HCT116 (cell line): ENCODE results near the gene MLLT11. TPM values are rescaled to one million over a fixed set of nuclear protein-coding genes. Genes with fewer than 3 reads are reported as not detected.

Experiments
- ATAC-seq: fragments of 200-7000 bp; cut with Tn5 transposase; 2 replicates; pipeline ENCODE4 v1.9.1; 2020; ENCODE audit warnings: mild to moderate bottlenecking, moderate library complexity
- BruUV-seq: library from RNA; stranded (reverse); fragments of 400-500 nt; replicated peaks from 2 replicates; lab custom pipeline; 2021; lab: Mats Ljungman, UMichigan
- CTCF ChIA-PET: fragments of 300-600 bp; sonication (Branson Sonifier 250); formaldehyde crosslinking; loops from one replicate; lab custom pipeline; 2021; ENCODE audit warnings: antibody characterized with exemption; lab: Charles Lee
- POLR2A ChIA-PET: fragments of 300-600, 350-600 bp; sonication (Branson Sonifier 250); formaldehyde crosslinking; loops from one replicate; lab custom pipeline; 2021; ENCODE audit warnings: antibody characterized with exemption; lab: Charles Lee
- RAD21 ChIA-PET, 2 experiments: fragments of 300-600 bp; sonication (Branson Sonifier 250); formaldehyde crosslinking; loops; one replicate each; lab custom pipeline; 2023; ENCODE audit warnings: low total read pairs in 2 of 2; ENCODE audit not compliant: uncharacterized antibody in 2 of 2, unreplicated experiment in 2 of 2, low non-redundant PET in 1 of 2; lab: Charles Lee
- DNase-seq: peaks from one replicate; pipeline ENCODE4 v3.0.0-alpha.2; 2010; ENCODE audit warnings: low read depth, low spot score
- H2AFZ ChIP-seq: fragments of 200-600 bp; shearing (Covaris generic), sonication (generic); 2 replicates; pipeline ENCODE4 v1.6.1; 2017; ENCODE audit warnings: low read depth, mixed run types, mixed read lengths, antibody characterized with exemption, low read length; ENCODE audit not compliant: poor library complexity, severe bottlenecking
- H3K27ac ChIP-seq: 2 replicates; pipeline ENCODE4 v1.5.1; 2012; ENCODE audit warnings: low read depth, low read length
- H3K27me3 ChIP-seq: fragments of 200-600 bp; sonication (generic); 2 replicates; pipeline ENCODE4 v1.6.1; 2016; ENCODE audit warnings: mixed run types, low read length, mixed read lengths; ENCODE audit not compliant: insufficient read depth
- H3K36me3 ChIP-seq, 2 experiments: fragments of 200-500 bp in 1 of 2; fragments of 200-600 bp in 1 of 2; sonication (Bioruptor generic) in 1 of 2; sonication (generic) in 1 of 2; 2 replicates each; pipeline versions ENCODE4 v1.5.1 to v1.6.1; 2014 to 2016; ENCODE audit warnings: low read length in 2 of 2, inconsistent platforms in 1 of 2, mixed read lengths in 1 of 2, mixed run types in 1 of 2; ENCODE audit not compliant: insufficient read depth in 2 of 2, control insufficient read depth in 1 of 2
- H3K4me1 ChIP-seq, 2 experiments: fragments of 200-600 bp in 1 of 2; sonication (generic) in 1 of 2; 2 replicates each; pipeline versions ENCODE4 v1.5.1 to v1.6.1; 2012 to 2017; ENCODE audit warnings: low read length in 2 of 2, inconsistent platforms in 1 of 2, mild to moderate bottlenecking in 1 of 2, mixed read lengths in 1 of 2, mixed run types in 1 of 2, moderate library complexity in 1 of 2; ENCODE audit not compliant: insufficient read depth in 2 of 2, control insufficient read depth in 1 of 2
- H3K4me2 ChIP-seq: fragments of 200-600 bp; sonication (generic); 2 replicates; pipeline ENCODE4 v1.6.1; 2017; ENCODE audit warnings: mixed run types, low read length, mixed read lengths
- H3K4me3 ChIP-seq, 2 experiments: fragments of 200-600 bp in 1 of 2; sonication (generic) in 1 of 2; replicated peaks in 1 of 2; 2 replicates each; pipeline ENCODE4 v1.5.1; 2011 to 2016; ENCODE audit warnings: low read length in 2 of 2, control low read depth in 1 of 2, low read depth in 1 of 2, mild to moderate bottlenecking in 1 of 2, mixed read lengths in 1 of 2, mixed run types in 1 of 2
- H3K79me2 ChIP-seq: fragments of 200-600 bp; sonication (generic); 2 replicates; pipeline ENCODE4 v1.6.1; 2017; ENCODE audit warnings: mild to moderate bottlenecking, mixed run types, low read length, moderate library complexity, mixed read lengths; ENCODE audit not compliant: insufficient read depth
- H3K9ac ChIP-seq: fragments of 200-600 bp; sonication (generic); 2 replicates; pipeline ENCODE4 v1.6.1; 2016; ENCODE audit warnings: low read length, mixed read lengths
- H3K9me2 ChIP-seq: fragments of 200-600 bp; sonication (generic), shearing (Covaris generic); 2 replicates; pipeline ENCODE4 v1.6.1; 2017; ENCODE audit warnings: mixed run types, mild to moderate bottlenecking, moderate library complexity; ENCODE audit not compliant: insufficient read depth
- H3K9me3 ChIP-seq, 2 experiments: fragments of 200-500 bp in 1 of 2; fragments of 200-600 bp in 1 of 2; sonication (Bioruptor generic) in 1 of 2; sonication (generic) in 1 of 2; 2 replicates each; pipeline ENCODE4 v1.6.1; 2014 to 2017; ENCODE audit warnings: low read length in 2 of 2, mixed read lengths in 2 of 2, inconsistent platforms in 1 of 2, low read depth in 1 of 2, mild to moderate bottlenecking in 1 of 2, mixed run types in 1 of 2, moderate library complexity in 1 of 2; ENCODE audit not compliant: control insufficient read depth in 1 of 2, insufficient read depth in 1 of 2
- H4K20me1 ChIP-seq: fragments of 200-600 bp; sonication (generic), shearing (Covaris generic); 2 replicates; pipeline ENCODE4 v1.6.1; 2017; ENCODE audit warnings: mixed run types, mild to moderate bottlenecking, moderate library complexity; ENCODE audit not compliant: insufficient read depth
- CBX3 ChIP-seq: IDR thresholded peaks from 2 replicates; pipeline ENCODE4 v1.6.1; 2012; ENCODE audit warnings: low read depth
- EGR1 ChIP-seq: IDR thresholded peaks from 2 replicates; pipeline ENCODE4 v1.6.1; 2012; ENCODE audit warnings: low read depth
- ELF1 ChIP-seq: IDR thresholded peaks from 2 replicates; pipeline ENCODE4 v1.6.1; 2012; ENCODE audit warnings: low read depth, borderline replicate concordance
- EZH2 ChIP-seq: fragments of 200-600 bp; sonication (generic); IDR thresholded peaks from 2 replicates; pipeline ENCODE4 v1.6.1; 2017; ENCODE audit warnings: antibody characterized with exemption, mixed run types
- EZH2phosphoT487 ChIP-seq: fragments of 200-600 bp; IDR thresholded peaks from 2 replicates; pipeline ENCODE4 v1.6.1; 2018; ENCODE audit warnings: antibody characterized with exemption, borderline replicate concordance
- FOSL1 ChIP-seq: IDR thresholded peaks from 2 replicates; pipeline ENCODE4 v1.6.1; 2012; ENCODE audit warnings: low read depth
- JUND ChIP-seq: IDR thresholded peaks from 2 replicates; pipeline ENCODE4 v1.6.1; 2012
- MAX ChIP-seq: IDR thresholded peaks from 2 replicates; pipeline ENCODE4 v1.6.1; 2012
- RAD21 ChIP-seq: IDR thresholded peaks from 2 replicates; pipeline ENCODE4 v1.6.1; 2012; ENCODE audit warnings: low read depth, mild to moderate bottlenecking
- SIN3A ChIP-seq: IDR thresholded peaks from 2 replicates; pipeline ENCODE4 v1.6.1; 2012; ENCODE audit warnings: low read depth
- SP1 ChIP-seq: IDR thresholded peaks from 2 replicates; pipeline ENCODE4 v1.6.1; 2012; ENCODE audit warnings: low read depth
- SRF ChIP-seq: IDR thresholded peaks from 2 replicates; pipeline ENCODE4 v1.6.1; 2012; ENCODE audit warnings: low read depth
- TCF7L2 ChIP-seq: IDR thresholded peaks from 2 replicates; pipeline ENCODE4 v1.7.0; 2011; ENCODE audit warnings: borderline replicate concordance, inconsistent platforms; ENCODE audit not compliant: insufficient read depth, insufficient read length; ENCODE audit errors: extremely low read depth
- YY1 ChIP-seq: IDR thresholded peaks from 2 replicates; pipeline ENCODE4 v1.6.1; 2011; ENCODE audit warnings: low read length, low read depth, moderate library complexity, mild to moderate bottlenecking; ENCODE audit not compliant: insufficient replicate concordance; ENCODE audit errors: extremely low read depth
- ZFX ChIP-seq: fragments of 450-650 bp; IDR thresholded peaks from 2 replicates; pipeline ENCODE4 v1.6.1; 2017
- ZNF274 ChIP-seq: fragments of 200-500 bp; sonication (Bioruptor generic); IDR thresholded peaks from 2 replicates; pipeline ENCODE4 v1.6.1; 2014; ENCODE audit warnings: mild to moderate bottlenecking, low read depth, low read length, inconsistent platforms
- intact Hi-C: fragments of 100-400 bp; cut with micrococcal nuclease; formaldehyde crosslinking; loops from 2 replicates; pipeline ENCODE4 v1.10.0; 2022
- total RNA-seq: library from RNA; stranded (reverse); gene quantifications from one replicate; pipeline ENCODE4 v1.2.1, GENCODE V29; 2021; ENCODE audit not compliant: unreplicated experiment
- TF ChIP-seq, protein P1 (sequence below): IDR thresholded peaks from 2 replicates; pipeline ENCODE4 v1.6.1; 2011; ENCODE audit warnings: mild to moderate bottlenecking, low read length, moderate library complexity; ENCODE audit not compliant: insufficient replicate concordance; ENCODE audit errors: extremely low read depth
- TF ChIP-seq, protein P2 (sequence below): IDR thresholded peaks from 2 replicates; pipeline ENCODE4 v1.6.1; 2012; ENCODE audit warnings: low read depth
- TF ChIP-seq, protein P3 (sequence below), 3 experiments: fragments of 200-600 bp in 1 of 3; sonication (generic) in 1 of 3; IDR thresholded peaks in 2 of 3; conservative IDR thresholded peaks in 1 of 3; 2 replicates each; pipeline ENCODE4 v1.5.1; 2012 to 2017; ENCODE audit warnings: low read depth in 2 of 3, low read length in 2 of 3, antibody characterized with exemption in 1 of 3, borderline replicate concordance in 1 of 3, control low read depth in 1 of 3, mild to moderate bottlenecking in 1 of 3, mixed read lengths in 1 of 3, mixed run types in 1 of 3, moderate library complexity in 1 of 3; ENCODE audit not compliant: insufficient read depth in 1 of 3
- TF ChIP-seq, protein P4 (sequence below): IDR thresholded peaks from 2 replicates; pipeline ENCODE4 v1.6.1; 2012

Gene MLLT11
- total RNA-seq, 1 experiment from 2014 or later: 0.17 TPM

GRCh38 chr1:151039521-151039920, 20.7 kb upstream of the MLLT11 start:
- peaks cover 5% of the 10 kb centered on the region in 2 experiments; a peak in 3 of 4 replicates for H3K4me1 ChIP-seq
- no peak overlapping the region for H3K9ac ChIP-seq
- RAD21 ChIA-PET: no interaction called here
- DNase-seq (no peak), ATAC-seq (no peak)
- H2AFZ ChIP-seq: no peak overlapping the region
- CTCF ChIA-PET: no interaction called here
- H4K20me1 ChIP-seq: no peaks in the 10 kb centered on the region
- H3K4me2 ChIP-seq: no peak overlapping the region
- BruUV-seq: no TSS peak
- H3K36me3 ChIP-seq: peaks cover 1 to 2% of the 10 kb centered on the region in 2 experiments; a peak in 3 of 4 replicates
- no peaks in the 10 kb centered on the region for H3K79me2 ChIP-seq
- POLR2A ChIA-PET: no interaction called here
- no peak overlapping the region for H3K27ac ChIP-seq
- no peaks in the 10 kb centered on the region for H3K27me3 ChIP-seq
- intact Hi-C loops: no loop called here
- H3K9me2 ChIP-seq: no peaks in the 10 kb centered on the region
- TF ChIP-seq MAX (no peak), ZFX (no peak), TCF7L2 (no peak), SIN3A (no peak), CBX3 (no peak), YY1 (no peak), FOSL1 (no peak), EZH2 (no peak), SP1 (no peak), SRF (no peak), ZNF274 (no peak), EZH2phosphoT487 (no peak), ELF1 (no peak), JUND (no peak), EGR1 (no peak), RAD21 (no peak)
- TF ChIP-seq, protein P1, sequence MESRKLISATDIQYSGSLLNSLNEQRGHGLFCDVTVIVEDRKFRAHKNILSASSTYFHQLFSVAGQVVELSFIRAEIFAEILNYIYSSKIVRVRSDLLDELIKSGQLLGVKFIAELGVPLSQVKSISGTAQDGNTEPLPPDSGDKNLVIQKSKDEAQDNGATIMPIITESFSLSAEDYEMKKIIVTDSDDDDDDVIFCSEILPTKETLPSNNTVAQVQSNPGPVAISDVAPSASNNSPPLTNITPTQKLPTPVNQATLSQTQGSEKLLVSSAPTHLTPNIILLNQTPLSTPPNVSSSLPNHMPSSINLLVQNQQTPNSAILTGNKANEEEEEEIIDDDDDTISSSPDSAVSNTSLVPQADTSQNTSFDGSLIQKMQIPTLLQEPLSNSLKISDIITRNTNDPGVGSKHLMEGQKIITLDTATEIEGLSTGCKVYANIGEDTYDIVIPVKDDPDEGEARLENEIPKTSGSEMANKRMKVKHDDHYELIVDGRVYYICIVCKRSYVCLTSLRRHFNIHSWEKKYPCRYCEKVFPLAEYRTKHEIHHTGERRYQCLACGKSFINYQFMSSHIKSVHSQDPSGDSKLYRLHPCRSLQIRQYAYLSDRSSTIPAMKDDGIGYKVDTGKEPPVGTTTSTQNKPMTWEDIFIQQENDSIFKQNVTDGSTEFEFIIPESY: no peak
- TF ChIP-seq, protein P2, sequence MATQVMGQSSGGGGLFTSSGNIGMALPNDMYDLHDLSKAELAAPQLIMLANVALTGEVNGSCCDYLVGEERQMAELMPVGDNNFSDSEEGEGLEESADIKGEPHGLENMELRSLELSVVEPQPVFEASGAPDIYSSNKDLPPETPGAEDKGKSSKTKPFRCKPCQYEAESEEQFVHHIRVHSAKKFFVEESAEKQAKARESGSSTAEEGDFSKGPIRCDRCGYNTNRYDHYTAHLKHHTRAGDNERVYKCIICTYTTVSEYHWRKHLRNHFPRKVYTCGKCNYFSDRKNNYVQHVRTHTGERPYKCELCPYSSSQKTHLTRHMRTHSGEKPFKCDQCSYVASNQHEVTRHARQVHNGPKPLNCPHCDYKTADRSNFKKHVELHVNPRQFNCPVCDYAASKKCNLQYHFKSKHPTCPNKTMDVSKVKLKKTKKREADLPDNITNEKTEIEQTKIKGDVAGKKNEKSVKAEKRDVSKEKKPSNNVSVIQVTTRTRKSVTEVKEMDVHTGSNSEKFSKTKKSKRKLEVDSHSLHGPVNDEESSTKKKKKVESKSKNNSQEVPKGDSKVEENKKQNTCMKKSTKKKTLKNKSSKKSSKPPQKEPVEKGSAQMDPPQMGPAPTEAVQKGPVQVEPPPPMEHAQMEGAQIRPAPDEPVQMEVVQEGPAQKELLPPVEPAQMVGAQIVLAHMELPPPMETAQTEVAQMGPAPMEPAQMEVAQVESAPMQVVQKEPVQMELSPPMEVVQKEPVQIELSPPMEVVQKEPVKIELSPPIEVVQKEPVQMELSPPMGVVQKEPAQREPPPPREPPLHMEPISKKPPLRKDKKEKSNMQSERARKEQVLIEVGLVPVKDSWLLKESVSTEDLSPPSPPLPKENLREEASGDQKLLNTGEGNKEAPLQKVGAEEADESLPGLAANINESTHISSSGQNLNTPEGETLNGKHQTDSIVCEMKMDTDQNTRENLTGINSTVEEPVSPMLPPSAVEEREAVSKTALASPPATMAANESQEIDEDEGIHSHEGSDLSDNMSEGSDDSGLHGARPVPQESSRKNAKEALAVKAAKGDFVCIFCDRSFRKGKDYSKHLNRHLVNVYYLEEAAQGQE: no peak
- TF ChIP-seq, protein P3, sequence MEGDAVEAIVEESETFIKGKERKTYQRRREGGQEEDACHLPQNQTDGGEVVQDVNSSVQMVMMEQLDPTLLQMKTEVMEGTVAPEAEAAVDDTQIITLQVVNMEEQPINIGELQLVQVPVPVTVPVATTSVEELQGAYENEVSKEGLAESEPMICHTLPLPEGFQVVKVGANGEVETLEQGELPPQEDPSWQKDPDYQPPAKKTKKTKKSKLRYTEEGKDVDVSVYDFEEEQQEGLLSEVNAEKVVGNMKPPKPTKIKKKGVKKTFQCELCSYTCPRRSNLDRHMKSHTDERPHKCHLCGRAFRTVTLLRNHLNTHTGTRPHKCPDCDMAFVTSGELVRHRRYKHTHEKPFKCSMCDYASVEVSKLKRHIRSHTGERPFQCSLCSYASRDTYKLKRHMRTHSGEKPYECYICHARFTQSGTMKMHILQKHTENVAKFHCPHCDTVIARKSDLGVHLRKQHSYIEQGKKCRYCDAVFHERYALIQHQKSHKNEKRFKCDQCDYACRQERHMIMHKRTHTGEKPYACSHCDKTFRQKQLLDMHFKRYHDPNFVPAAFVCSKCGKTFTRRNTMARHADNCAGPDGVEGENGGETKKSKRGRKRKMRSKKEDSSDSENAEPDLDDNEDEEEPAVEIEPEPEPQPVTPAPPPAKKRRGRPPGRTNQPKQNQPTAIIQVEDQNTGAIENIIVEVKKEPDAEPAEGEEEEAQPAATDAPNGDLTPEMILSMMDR (IDR thresholded peaks at IDR 0.05 in 2 of 3, conservative IDR thresholded peaks at IDR 0.05 in 1 of 3; ENCODE audit: borderline replicate concordance in 1 of 3, insufficient read depth in 1 of 3, low read depth in 2 of 3, low read length in 2 of 3): no peak
- TF ChIP-seq, protein P4, sequence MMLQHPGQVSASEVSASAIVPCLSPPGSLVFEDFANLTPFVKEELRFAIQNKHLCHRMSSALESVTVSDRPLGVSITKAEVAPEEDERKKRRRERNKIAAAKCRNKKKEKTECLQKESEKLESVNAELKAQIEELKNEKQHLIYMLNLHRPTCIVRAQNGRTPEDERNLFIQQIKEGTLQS: no peak
- no peak overlapping the region for H3K4me3 ChIP-seq
- H3K9me3 ChIP-seq: no peaks in the 10 kb centered on the region
